ENCODE measurements around the gene PCNX2.

DNA sequence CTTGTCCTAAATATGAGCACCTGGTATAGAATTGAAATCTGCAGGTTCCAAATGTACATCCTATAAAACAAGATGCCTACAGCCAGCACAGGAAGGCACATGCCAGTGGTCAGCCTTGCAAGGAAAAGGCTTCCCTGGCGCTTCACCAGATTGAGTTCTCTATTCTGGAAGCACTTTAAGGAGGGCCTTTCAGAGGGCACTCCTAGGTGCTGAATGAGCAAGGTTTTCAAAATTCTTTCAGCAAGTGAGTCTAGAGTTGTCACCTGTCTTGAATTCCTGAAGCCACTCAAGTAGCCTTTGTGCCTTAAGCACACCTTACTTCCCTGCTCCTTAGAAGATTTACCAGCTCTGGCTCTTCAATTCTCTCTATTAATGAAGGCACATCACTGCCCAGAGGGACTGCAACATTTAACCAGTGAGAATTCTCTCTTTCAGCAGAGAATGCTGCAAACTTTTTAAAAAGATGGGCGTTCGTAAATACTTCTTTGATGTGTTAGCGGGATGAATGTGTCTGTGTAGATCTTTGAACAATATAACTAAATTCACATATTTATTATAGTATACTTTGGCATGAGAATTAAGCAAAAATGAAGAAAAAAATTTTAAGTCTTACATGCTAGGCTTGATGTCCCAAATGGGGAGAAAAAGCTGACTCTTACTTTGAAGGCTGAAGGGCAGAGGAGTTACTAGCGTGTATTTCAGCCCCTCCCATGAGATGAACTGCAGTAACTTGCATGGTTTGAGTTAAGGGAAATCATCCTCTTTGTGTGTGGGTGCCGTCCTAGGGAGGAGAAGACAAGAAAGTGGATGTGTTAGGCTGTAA is 183.1 kb downstream of the PCNX2 start:
- TF ChIP-seq, protein P1, sequence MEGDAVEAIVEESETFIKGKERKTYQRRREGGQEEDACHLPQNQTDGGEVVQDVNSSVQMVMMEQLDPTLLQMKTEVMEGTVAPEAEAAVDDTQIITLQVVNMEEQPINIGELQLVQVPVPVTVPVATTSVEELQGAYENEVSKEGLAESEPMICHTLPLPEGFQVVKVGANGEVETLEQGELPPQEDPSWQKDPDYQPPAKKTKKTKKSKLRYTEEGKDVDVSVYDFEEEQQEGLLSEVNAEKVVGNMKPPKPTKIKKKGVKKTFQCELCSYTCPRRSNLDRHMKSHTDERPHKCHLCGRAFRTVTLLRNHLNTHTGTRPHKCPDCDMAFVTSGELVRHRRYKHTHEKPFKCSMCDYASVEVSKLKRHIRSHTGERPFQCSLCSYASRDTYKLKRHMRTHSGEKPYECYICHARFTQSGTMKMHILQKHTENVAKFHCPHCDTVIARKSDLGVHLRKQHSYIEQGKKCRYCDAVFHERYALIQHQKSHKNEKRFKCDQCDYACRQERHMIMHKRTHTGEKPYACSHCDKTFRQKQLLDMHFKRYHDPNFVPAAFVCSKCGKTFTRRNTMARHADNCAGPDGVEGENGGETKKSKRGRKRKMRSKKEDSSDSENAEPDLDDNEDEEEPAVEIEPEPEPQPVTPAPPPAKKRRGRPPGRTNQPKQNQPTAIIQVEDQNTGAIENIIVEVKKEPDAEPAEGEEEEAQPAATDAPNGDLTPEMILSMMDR (conservative IDR thresholded peaks at IDR 0.05), result no peak
- no peak for TF ChIP-seq EZH2 (IDR thresholded peaks at IDR 0.05; ENCODE audit: low read depth)

Data from PC-9 (cell line).